Osteoblast (primary cell): ENCODE data around the gene HCRTR1. TPM values are rescaled to one million over a fixed set of nuclear protein-coding genes. Genes with fewer than 3 reads are reported as not detected.

Experiments
- DNase-seq: peaks from one replicate; pipeline ENCODE4 v3.0.0; 2011; ENCODE audit warnings: low spot score, mixed read lengths; ENCODE audit not compliant: insufficient read length; ENCODE audit errors: missing footprints
- H2AFZ ChIP-seq: 2 replicates; pipeline ENCODE4 v1.6.0; 2011; ENCODE audit warnings: mild to moderate bottlenecking, low read length
- H3K27ac ChIP-seq: 2 replicates; pipeline ENCODE4 v1.5.1; 2011; ENCODE audit warnings: mild to moderate bottlenecking, low read depth, low read length, moderate library complexity
- H3K27me3 ChIP-seq: 2 replicates; pipeline ENCODE4 v1.6.0; 2012; ENCODE audit warnings: mild to moderate bottlenecking, control low read depth, inconsistent platforms, low read length, moderate library complexity; ENCODE audit not compliant: insufficient read depth
- H3K36me3 ChIP-seq: 2 replicates; pipeline ENCODE4 v1.5.1; 2011; ENCODE audit warnings: mild to moderate bottlenecking, low read length, control low read depth, moderate library complexity; ENCODE audit not compliant: insufficient read depth
- H3K4me1 ChIP-seq: 2 replicates; pipeline ENCODE4 v1.5.1; 2011; ENCODE audit warnings: mild to moderate bottlenecking, low read length, control low read depth, moderate library complexity; ENCODE audit not compliant: insufficient read depth
- H3K4me2 ChIP-seq: 2 replicates; pipeline ENCODE4 v1.6.0; 2011; ENCODE audit warnings: mild to moderate bottlenecking, low read length; ENCODE audit not compliant: insufficient read depth
- H3K4me3 ChIP-seq: fragments of 200-600 bp; sonication (generic); 3 replicates; pipeline ENCODE4 v1.5.1; 2012; ENCODE audit warnings: mild to moderate bottlenecking, low read length, inconsistent platforms; ENCODE audit not compliant: insufficient read depth
- H3K79me2 ChIP-seq: 2 replicates; pipeline ENCODE4 v1.6.0; 2012; ENCODE audit warnings: mild to moderate bottlenecking, low read length, control low read depth, inconsistent platforms; ENCODE audit not compliant: insufficient read depth
- H3K9me3 ChIP-seq: 2 replicates; pipeline ENCODE4 v1.5.1; 2011; ENCODE audit warnings: low read depth, low read length, control low read depth
- H4K20me1 ChIP-seq: 2 replicates; pipeline ENCODE4 v1.6.0; 2012; ENCODE audit warnings: mild to moderate bottlenecking, low read length, control low read depth; ENCODE audit not compliant: insufficient read depth
- CTCF ChIP-seq: IDR thresholded peaks from 2 replicates; pipeline ENCODE4 v1.5.1; 2011; ENCODE audit warnings: mild to moderate bottlenecking, low read depth, low read length, moderate library complexity; ENCODE audit errors: extremely low read depth
- total RNA-seq: library from RNA; depleted of rRNA; stranded (reverse); fragments of >200 nt; gene quantifications from 2 replicates; pipeline ENCODE4 v1.2.3, GENCODE V29; 2012

The HCRTR1 gene
- total RNA-seq, 1 donor, result not detected

GRCh38 chr1:31587720-31588423 lies 29.6 kb upstream of the HCRTR1 start:
- no peak overlapping the region for H2AFZ ChIP-seq
- no peaks in the 10 kb centered on the region for H4K20me1 ChIP-seq
- peaks cover 27% of the 10 kb centered on the region for H3K4me1 ChIP-seq
- no peaks in the 10 kb centered on the region for H3K27me3 ChIP-seq
- no peaks in the 10 kb centered on the region for H3K79me2 ChIP-seq
- H3K27ac ChIP-seq, result no peak overlapping the region
- DNase-seq, result peak; percentile 98
- H3K4me3 ChIP-seq, result no peak overlapping the region
- peak overlapping the region; percentile 68 for H3K4me2 ChIP-seq
- H3K36me3 ChIP-seq, result peaks cover 17% of the 10 kb centered on the region
- TF ChIP-seq CTCF, result peak; percentile 62
- H3K9me3 ChIP-seq, result no peaks in the 10 kb centered on the region

GRCh38 chr1:31588751-31589515 lies 28.6 kb upstream of the HCRTR1 start:
- no peaks in the 10 kb centered on the region for H3K79me2 ChIP-seq
- TF ChIP-seq CTCF, result no peak
- no peaks in the 10 kb centered on the region for H3K9me3 ChIP-seq
- peak overlapping the region; percentile 68 for H3K4me2 ChIP-seq
- no peaks in the 10 kb centered on the region for H4K20me1 ChIP-seq
- peaks cover 7% of the 10 kb centered on the region for H3K36me3 ChIP-seq
- peaks cover 18% of the 10 kb centered on the region for H3K4me1 ChIP-seq
- peak; percentile 95 for DNase-seq
- no peaks in the 10 kb centered on the region for H3K27me3 ChIP-seq
- no peak overlapping the region for H3K27ac ChIP-seq
- peak overlapping the region; percentile 64 for H3K4me3 ChIP-seq
- H2AFZ ChIP-seq, result peak overlapping the region; percentile 33

GRCh38 chr1:31591425-31592093 lies 25.9 kb upstream of the HCRTR1 start:
- no peaks in the 10 kb centered on the region for H3K9me3 ChIP-seq
- no peak overlapping the region for H3K27ac ChIP-seq
- TF ChIP-seq CTCF, result no peak
- H3K36me3 ChIP-seq, result no peaks in the 10 kb centered on the region
- H3K79me2 ChIP-seq, result no peaks in the 10 kb centered on the region
- peak overlapping the region; percentile 17 for H3K4me2 ChIP-seq
- no peaks in the 10 kb centered on the region for H3K27me3 ChIP-seq
- DNase-seq, result peak; percentile 93
- no peaks in the 10 kb centered on the region for H4K20me1 ChIP-seq
- peak overlapping the region; percentile 73 for H2AFZ ChIP-seq
- peaks cover 12% of the 10 kb centered on the region for H3K4me1 ChIP-seq
- no peak overlapping the region for H3K4me3 ChIP-seq

GRCh38 chr1:31592132-31592531 lies 25.4 kb upstream of the HCRTR1 start:
- H3K4me3 ChIP-seq, result no peak overlapping the region
- no peaks in the 10 kb centered on the region for H3K36me3 ChIP-seq
- peak overlapping the region; percentile 17 for H3K4me2 ChIP-seq
- H3K27ac ChIP-seq, result no peak overlapping the region
- TF ChIP-seq CTCF, result no peak
- no peaks in the 10 kb centered on the region for H3K27me3 ChIP-seq
- H3K79me2 ChIP-seq, result no peaks in the 10 kb centered on the region
- peak overlapping the region; percentile 73 for H2AFZ ChIP-seq
- peaks cover 12% of the 10 kb centered on the region for H3K4me1 ChIP-seq
- no peak for DNase-seq
- H4K20me1 ChIP-seq, result no peaks in the 10 kb centered on the region
- no peaks in the 10 kb centered on the region for H3K9me3 ChIP-seq
